Activated CD4-positive, alpha-beta T cell treated with anti-CD3 and anti-CD28 coated beads, Interleukin-2, amount 10 ng/mL, durations not matched to agents 7 days and 5 days (primary cell): ENCODE results near the gene NRAP. TPM values are rescaled to one million over a fixed set of nuclear protein-coding genes. Genes with fewer than 3 reads are reported as not detected.
A peak's percentile ranks its signal among the peaks of the same experiment; 100 is the strongest.

ENCODE experiments used
- CTCF ChIA-PET: fragments of 350-600 bp; sonication (Branson Sonifier 250); formaldehyde crosslinking; loops from one replicate; lab custom pipeline; 2021; ENCODE audit warnings: antibody characterized with exemption; lab: Charles Lee
- POLR2A ChIA-PET: fragments of 350-600 bp; sonication (Branson Sonifier 250); formaldehyde crosslinking; loops from one replicate; lab custom pipeline; 2021; ENCODE audit warnings: antibody characterized with exemption; lab: Charles Lee
- DNase-seq: peaks from one replicate; pipeline ENCODE4 v3.0.0-alpha.2; 2020
- H3K27ac Mint-ChIP-seq: one replicate; pipeline ENCODE4 v1.8.0; 2021; ENCODE audit warnings: mild to moderate bottlenecking, moderate library complexity, mixed read lengths
- H3K27me3 Mint-ChIP-seq: one replicate; pipeline ENCODE4 v1.8.0; 2021; ENCODE audit warnings: mixed read lengths
- H3K36me3 Mint-ChIP-seq: one replicate; pipeline ENCODE4 v1.8.0; 2021; ENCODE audit warnings: low read depth, mixed read lengths
- H3K4me1 Mint-ChIP-seq: one replicate; pipeline ENCODE4 v1.8.0; 2021; ENCODE audit warnings: mixed read lengths
- H3K4me3 Mint-ChIP-seq: one replicate; pipeline ENCODE4 v1.8.0; 2021; ENCODE audit warnings: mild to moderate bottlenecking, moderate library complexity, mixed read lengths
- H3K9me3 Mint-ChIP-seq: one replicate; pipeline ENCODE4 v1.8.0; 2021; ENCODE audit warnings: mixed read lengths
- total RNA-seq, 2 experiments: library from RNA; stranded (reverse); gene quantifications; one replicate each; pipeline ENCODE4 v1.2.3, GENCODE V29; 2021

NRAP gene
- total RNA-seq, 2 experiments from 2014 or later: not detected

GRCh38 chr10:113692271-113692670 lies 28.4 kb upstream of the NRAP start:
- no peak overlapping the region for H3K27ac Mint-ChIP-seq
- DNase-seq: no peak
- H3K4me1 Mint-ChIP-seq: peaks cover 30% of the 10 kb centered on the region
- POLR2A ChIA-PET: no interaction called here
- no peaks in the 10 kb centered on the region for H3K27me3 Mint-ChIP-seq
- H3K9me3 Mint-ChIP-seq: peaks cover 54% of the 10 kb centered on the region
- no peak overlapping the region for H3K4me3 Mint-ChIP-seq
- peaks cover 98% of the 10 kb centered on the region for H3K36me3 Mint-ChIP-seq
- CTCF ChIA-PET: no interaction called here

DNA sequence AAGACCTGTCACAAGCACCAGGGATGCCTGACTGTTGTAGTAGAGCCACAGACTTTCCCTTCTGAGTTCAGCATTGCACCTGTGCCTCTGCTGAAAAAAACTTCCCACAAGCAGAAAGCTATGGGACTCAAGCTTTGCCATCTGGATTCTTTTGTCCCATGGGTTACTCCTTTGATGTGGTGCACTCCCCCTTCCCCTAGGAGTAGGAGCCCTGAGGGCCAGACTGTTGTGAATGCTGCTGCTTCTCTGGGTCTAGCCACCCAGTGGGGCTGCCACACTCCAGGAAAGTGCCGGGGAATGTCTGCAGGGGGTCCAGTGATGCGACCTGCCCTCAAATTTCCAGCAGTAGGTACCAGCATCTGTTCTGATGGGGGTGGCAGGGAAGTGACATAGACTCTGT lies 27.5 kb upstream of the NRAP start:
- H3K36me3 Mint-ChIP-seq: peaks cover 95% of the 10 kb centered on the region
- ChIA-PET CTCF (interaction anchor here (1.4 kb wide), 1 partner anchor 853 kb away, joined by 3 read pairs; no protein-coding TSS in a partner anchor), POLR2A (no interaction called here)
- peak overlapping the region; percentile 51 for H3K27ac Mint-ChIP-seq
- H3K27me3 Mint-ChIP-seq: no peaks in the 10 kb centered on the region
- H3K4me3 Mint-ChIP-seq: no peak overlapping the region
- no peak for DNase-seq
- peaks cover 59% of the 10 kb centered on the region for H3K9me3 Mint-ChIP-seq
- peaks cover 30% of the 10 kb centered on the region for H3K4me1 Mint-ChIP-seq

- Mint-ChIP-seq H3K36me3 (peaks cover 95% of the 10 kb centered on the region), H3K9me3 (peaks cover 65% of the 10 kb centered on the region), H3K27ac (no peak overlapping the region), H3K27me3 (no peaks in the 10 kb centered on the region), H3K4me1 (peaks cover 32% of the 10 kb centered on the region), H3K4me3 (no peak overlapping the region)
- ChIA-PET CTCF (interaction anchor here (1.4 to 1.5 kb wide), 3 partner anchors 7 to 854 kb away, joined by 3 to 4 read pairs (median 3); no protein-coding TSS in a partner anchor), POLR2A (no interaction called here)
- no peak for DNase-seq
Measured at GRCh38 chr10:113690749-113691148, 26.9 kb upstream of the NRAP start.

DNA sequence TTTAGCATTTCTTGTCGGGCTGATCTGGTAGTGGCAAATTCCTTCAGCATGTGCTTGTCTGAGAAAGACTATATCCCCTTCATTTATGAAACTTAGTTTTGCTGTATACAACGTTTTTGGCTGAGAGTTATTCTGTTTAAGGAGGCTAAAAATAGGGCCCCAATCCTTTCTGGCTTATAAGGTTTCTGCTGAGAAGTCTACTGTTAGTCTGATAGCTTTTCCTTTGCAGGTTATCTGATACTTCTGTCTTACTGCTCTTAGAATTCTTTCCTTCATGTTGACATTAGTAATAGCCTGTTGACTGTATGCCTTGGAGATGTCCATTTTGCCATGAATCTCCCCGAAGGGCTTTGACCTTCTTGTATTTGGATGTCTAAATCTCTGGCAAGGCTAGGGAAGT lies 25.7 kb upstream of the NRAP start:
- H3K27ac Mint-ChIP-seq: no peak overlapping the region
- H3K36me3 Mint-ChIP-seq: peaks cover 90% of the 10 kb centered on the region

DNA sequence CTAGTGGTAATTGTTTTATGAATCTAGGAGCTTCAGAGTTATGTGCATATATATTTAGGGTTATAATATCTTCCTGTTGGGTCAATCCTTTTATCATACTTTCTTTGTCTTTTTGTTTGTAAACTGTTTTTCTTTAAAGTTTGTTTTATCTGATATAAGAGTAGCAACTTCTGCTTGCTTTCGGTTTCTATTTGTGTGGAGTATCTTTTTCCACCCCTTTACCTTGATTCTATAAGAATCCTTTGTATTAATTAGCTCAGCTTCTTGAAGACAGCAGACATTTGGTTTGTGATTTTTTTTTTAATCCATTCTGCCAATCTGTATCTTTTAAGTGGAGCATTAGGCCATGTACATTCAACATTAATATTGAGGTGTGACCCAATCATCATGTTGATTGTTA lies 25.2 kb upstream of the NRAP start:
- H3K4me1 Mint-ChIP-seq: peaks cover 36% of the 10 kb centered on the region
- H3K4me3 Mint-ChIP-seq: peak overlapping the region; percentile 42
- DNase-seq: no peak
- H3K36me3 Mint-ChIP-seq: peaks cover 90% of the 10 kb centered on the region
- H3K27ac Mint-ChIP-seq: peak overlapping the region; percentile 77
- no peaks in the 10 kb centered on the region for H3K27me3 Mint-ChIP-seq
- POLR2A ChIA-PET: no interaction called here
- peaks cover 65% of the 10 kb centered on the region for H3K9me3 Mint-ChIP-seq
- CTCF ChIA-PET: interaction anchor here (1.5 kb wide), 1 partner anchor 9 kb away, joined by 3 read pairs; no protein-coding TSS in a partner anchor

More for the DNA sequence above, 25.7 kb upstream of the NRAP start:
- H3K9me3 Mint-ChIP-seq: peaks cover 66% of the 10 kb centered on the region
- ChIA-PET CTCF (interaction anchor here (0.7 to 1.5 kb wide), 3 partner anchors 8 to 27 kb away, joined by 3 to 4 read pairs (median 4); no protein-coding TSS in a partner anchor), POLR2A (no interaction called here)
- H3K4me1 Mint-ChIP-seq: peaks cover 35% of the 10 kb centered on the region
- DNase-seq: no peak
- H3K27me3 Mint-ChIP-seq: no peaks in the 10 kb centered on the region
- no peak overlapping the region for H3K4me3 Mint-ChIP-seq

DNA sequence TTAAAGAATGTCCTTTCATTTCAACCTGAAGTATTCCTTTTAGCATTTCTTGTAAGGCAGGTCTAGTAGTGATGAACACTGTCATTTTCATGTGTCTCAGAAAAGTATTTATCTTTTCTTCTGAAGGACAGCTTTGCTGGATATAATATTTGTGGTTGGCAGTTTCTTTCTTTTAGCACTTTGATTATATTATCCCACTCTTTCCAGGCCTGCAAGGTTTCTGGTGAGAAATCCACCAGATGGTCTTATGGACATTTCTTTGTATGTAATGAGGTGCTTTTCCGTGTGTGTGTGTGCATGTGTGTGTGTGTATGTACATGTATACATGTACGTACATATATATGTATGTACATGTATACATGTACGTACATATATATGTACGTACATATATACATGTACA lies 23.2 kb upstream of the NRAP start:
- Mint-ChIP-seq H3K27ac (no peak overlapping the region), H3K4me3 (no peak overlapping the region), H3K27me3 (no peaks in the 10 kb centered on the region), H3K36me3 (peaks cover 86% of the 10 kb centered on the region), H3K4me1 (peaks cover 46% of the 10 kb centered on the region), H3K9me3 (peaks cover 56% of the 10 kb centered on the region)
- ChIA-PET CTCF (interaction anchor here (1.6 kb wide), 1 partner anchor 10 kb away, joined by 8 read pairs; no protein-coding TSS in a partner anchor), POLR2A (no interaction called here)
- no peak for DNase-seq

GRCh38 chr10:113686028-113686427 lies 22.2 kb upstream of the NRAP start:
- Mint-ChIP-seq H3K36me3 (peaks cover 81% of the 10 kb centered on the region), H3K4me1 (peaks cover 56% of the 10 kb centered on the region), H3K27ac (no peak overlapping the region), H3K27me3 (no peaks in the 10 kb centered on the region), H3K9me3 (peaks cover 53% of the 10 kb centered on the region), H3K4me3 (no peak overlapping the region)
- CTCF ChIA-PET: no interaction called here
- DNase-seq: no peak
- POLR2A ChIA-PET: no interaction called here

DNA sequence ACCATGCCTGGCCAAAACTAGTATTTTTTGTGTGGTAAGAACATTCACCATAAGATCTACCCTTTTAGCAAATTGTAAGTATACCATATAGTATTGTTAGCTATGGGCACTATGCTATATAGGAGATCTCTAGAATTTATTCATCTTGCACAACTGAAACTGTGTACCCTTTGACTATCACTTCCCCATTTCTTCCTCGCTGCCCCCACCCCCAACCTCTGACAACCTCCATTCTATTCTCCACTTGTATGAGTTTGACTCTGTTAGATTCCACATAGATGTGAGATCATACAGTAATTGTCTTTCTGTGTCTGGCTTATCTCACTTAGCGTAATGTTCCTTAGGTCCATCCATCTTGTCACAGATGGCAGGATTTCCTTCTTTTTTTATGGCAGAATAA lies 19.5 kb upstream of the NRAP start:
- Mint-ChIP-seq H3K27me3 (no peaks in the 10 kb centered on the region), H3K9me3 (peaks cover 36% of the 10 kb centered on the region), H3K4me1 (peaks cover 52% of the 10 kb centered on the region), H3K27ac (no peak overlapping the region), H3K36me3 (peaks cover 55% of the 10 kb centered on the region), H3K4me3 (no peak overlapping the region)
- CTCF ChIA-PET: interaction anchor here (1.0 kb wide), 1 partner anchor 14 kb away, joined by 3 read pairs; no protein-coding TSS in a partner anchor
- no peak for DNase-seq
- POLR2A ChIA-PET: no interaction called here

- no peaks in the 10 kb centered on the region for H3K27me3 Mint-ChIP-seq
- DNase-seq: peak; percentile 7
- peaks cover 47% of the 10 kb centered on the region for H3K4me1 Mint-ChIP-seq
- H3K36me3 Mint-ChIP-seq: peaks cover 40% of the 10 kb centered on the region
- ChIA-PET POLR2A (no interaction called here), CTCF (interaction anchor here (1.0 to 1.7 kb wide), 2 partner anchors 15 to 279 kb away, joined by 3 read pairs; no protein-coding TSS in a partner anchor)
- peaks cover 25% of the 10 kb centered on the region for H3K9me3 Mint-ChIP-seq
- H3K27ac Mint-ChIP-seq: peak overlapping the region; percentile 43
- H3K4me3 Mint-ChIP-seq: peak overlapping the region; percentile 92
Measured at GRCh38 chr10:113681533-113682470, 18.0 kb upstream of the NRAP start.

DNA sequence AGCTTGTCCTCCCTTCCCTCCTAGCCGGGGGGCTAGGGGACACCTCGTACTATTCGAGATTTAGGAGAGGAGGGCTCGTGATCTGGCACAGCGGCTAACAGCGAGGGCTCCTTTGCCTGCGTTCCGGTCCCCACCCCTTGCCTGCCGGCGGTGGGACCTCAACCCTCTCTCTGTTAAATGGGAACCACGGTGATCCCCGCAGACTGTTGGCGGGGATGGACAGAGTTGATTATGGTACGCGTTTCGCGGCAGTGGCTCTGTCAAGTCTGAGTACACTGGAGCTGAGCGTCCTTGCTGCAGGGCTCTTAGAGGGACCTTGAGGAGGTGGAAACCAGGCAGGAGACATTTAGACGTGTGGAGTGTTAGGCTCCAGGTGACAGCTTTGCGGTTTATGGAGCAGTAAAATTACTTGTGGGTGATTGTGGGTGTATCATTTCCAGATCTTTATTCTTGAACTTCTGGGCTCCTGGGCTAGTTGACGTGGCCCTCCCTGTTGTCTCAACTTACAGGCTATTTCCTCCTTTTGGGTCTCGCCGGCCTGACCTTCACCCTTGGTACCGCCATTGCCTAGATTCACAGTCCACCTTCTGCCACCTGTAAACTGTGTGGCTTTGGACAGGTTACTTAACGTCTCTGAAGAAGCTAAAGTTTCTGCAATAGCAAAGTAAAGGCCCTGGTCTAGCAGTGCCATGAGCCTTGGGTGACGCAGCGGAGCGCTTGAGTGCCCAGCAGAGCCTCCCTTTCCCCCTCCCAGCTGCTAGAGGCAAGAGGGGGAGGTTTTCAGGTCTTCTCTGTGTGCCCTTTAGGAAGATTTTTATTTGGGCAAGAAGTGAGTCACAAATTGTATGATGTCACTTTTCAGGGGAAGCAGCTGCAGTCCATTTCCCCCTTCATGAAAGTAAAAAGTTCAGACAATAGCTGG lies 16.6 kb upstream of the NRAP start:
- peak overlapping the region; percentile 92 for H3K4me3 Mint-ChIP-seq

DNA sequence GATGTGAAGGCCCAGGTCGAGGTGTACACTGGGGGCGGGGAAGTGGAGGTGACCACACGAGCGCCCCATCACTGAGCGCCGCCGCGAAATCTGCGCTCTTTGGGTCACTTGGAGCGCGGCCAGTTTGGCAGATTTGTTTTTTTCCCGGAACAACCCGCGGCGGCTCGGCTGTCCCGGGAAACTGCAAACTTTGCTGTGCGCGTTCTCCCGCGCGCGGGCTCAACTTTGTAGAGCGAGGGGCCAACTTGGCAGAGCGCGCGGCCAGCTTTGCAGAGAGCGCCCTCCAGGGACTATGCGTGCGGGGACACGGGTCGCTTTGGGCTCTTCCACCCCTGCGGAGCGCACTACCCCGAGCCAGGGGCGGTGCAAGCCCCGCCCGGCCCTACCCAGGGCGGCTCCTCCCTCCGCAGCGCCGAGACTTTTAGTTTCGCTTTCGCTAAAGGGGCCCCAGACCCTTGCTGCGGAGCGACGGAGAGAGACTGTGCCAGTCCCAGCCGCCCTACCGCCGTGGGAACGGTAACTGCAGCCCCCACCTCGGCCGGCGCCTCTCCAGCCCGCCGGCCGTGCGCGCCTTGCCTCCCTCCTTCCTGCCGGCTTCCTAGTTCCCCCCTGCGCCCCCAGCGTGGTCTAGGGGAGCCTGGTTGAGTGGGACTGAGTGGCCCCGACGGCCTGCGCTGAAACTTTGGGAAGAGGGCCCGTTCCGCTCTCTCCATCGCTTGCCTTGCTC lies 15.8 kb upstream of the NRAP start, which contains the start of gene CASP7:
TSS of gene CASP7 (plus strand) at position 450 of the 727 bp plus-strand sequence. CDS start 17,582 bp downstream, outside the sequence.
- POLR2A ChIA-PET: interaction anchor here (0.6 to 1.5 kb wide), 3 partner anchors 53 to 552 kb away, joined by 3 to 7 read pairs (median 4); no protein-coding TSS in a partner anchor
- peak within 1 kb of the TSS; percentile 92 for H3K4me3 Mint-ChIP-seq
- CTCF ChIA-PET: interaction anchor here (0.7 to 1.5 kb wide), 5 partner anchors 9 to 36 kb away, joined by 3 to 8 read pairs (median 5); no protein-coding TSS in a partner anchor
- peak within 1 kb of the TSS; percentile 94 for H3K27ac Mint-ChIP-seq
- peaks cover 42% of the 10 kb centered on the region for H3K4me1 Mint-ChIP-seq
- peaks cover 1% of the 10 kb centered on the region for H3K27me3 Mint-ChIP-seq
- peak; percentile 88 for DNase-seq
- peaks cover 27% of the 10 kb centered on the region for H3K36me3 Mint-ChIP-seq
- peaks cover 11% of the 10 kb centered on the region for H3K9me3 Mint-ChIP-seq

More for the DNA sequence above, 16.6 kb upstream of the NRAP start:
- Mint-ChIP-seq H3K27me3 (no peaks in the 10 kb centered on the region), H3K36me3 (peaks cover 32% of the 10 kb centered on the region), H3K4me1 (peaks cover 44% of the 10 kb centered on the region), H3K9me3 (peaks cover 16% of the 10 kb centered on the region), H3K27ac (peak overlapping the region; percentile 94)
- DNase-seq: peak; percentile 26
- CTCF ChIA-PET: interaction anchor here (0.6 to 1.7 kb wide), 5 partner anchors 13 to 1551 kb away, joined by 3 to 8 read pairs (median 3); no protein-coding TSS in a partner anchor
- POLR2A ChIA-PET: interaction anchor here (1.5 kb wide), 1 partner anchor 281 kb away, joined by 4 read pairs; no protein-coding TSS in a partner anchor
